Activated B cell treated with CpG ODN at 0.5 μM for 24 hours (primary cell): ENCODE data around the gene HLCS. TPM values are rescaled to one million over a fixed set of nuclear protein-coding genes. Genes with fewer than 3 reads are reported as not detected.

Experiments used
- ATAC-seq: fragments of 200-7000 bp; cut with Tn5 transposase; one replicate; pipeline ENCODE4 v1.10.0; 2021; ENCODE audit warnings: low read depth, mild to moderate bottlenecking, moderate library complexity
- CTCF ChIA-PET: fragments of 350-600 bp; sonication (Branson Sonifier 250); formaldehyde crosslinking; loops from one replicate; lab custom pipeline; 2021; ENCODE audit warnings: antibody characterized with exemption; lab: Charles Lee
- POLR2A ChIA-PET: fragments of 350-600 bp; sonication (Branson Sonifier 250); formaldehyde crosslinking; loops from one replicate; lab custom pipeline; 2021; ENCODE audit warnings: antibody characterized with exemption; lab: Charles Lee
- DNase-seq: peaks from one replicate; pipeline ENCODE4 v3.0.0; 2022
- H3K27ac Mint-ChIP-seq: one replicate; pipeline ENCODE4 v1.8.0; 2020; ENCODE audit warnings: mixed read lengths
- H3K27me3 Mint-ChIP-seq: one replicate; pipeline ENCODE4 v1.8.0; 2021; ENCODE audit warnings: mixed read lengths
- H3K36me3 Mint-ChIP-seq: one replicate; pipeline ENCODE4 v1.8.0; 2021; ENCODE audit warnings: low read depth, mixed read lengths
- H3K4me1 Mint-ChIP-seq: one replicate; pipeline ENCODE4 v1.8.0; 2021; ENCODE audit warnings: mixed read lengths
- H3K4me3 Mint-ChIP-seq: one replicate; pipeline ENCODE4 v1.8.0; 2020; ENCODE audit warnings: mild to moderate bottlenecking, mixed read lengths
- H3K9me3 Mint-ChIP-seq: one replicate; pipeline ENCODE4 v1.8.0; 2020; ENCODE audit warnings: mixed read lengths
- intact Hi-C: fragments of 100-400 bp; cut with micrococcal nuclease; formaldehyde crosslinking; loops from one replicate; pipeline ENCODE4 v1.15.1; 2024
- total RNA-seq: library from RNA; stranded (reverse); gene quantifications from 2 replicates; pipeline ENCODE4 v1.2.3, GENCODE V29; 2022
- TF ChIP-seq, protein P1 (sequence below): fragments of 200-600 bp; IDR thresholded peaks from one replicate; pipeline ENCODE4 v1.8.0; 2022; ENCODE audit warnings: antibody characterized with exemption, mild to moderate bottlenecking

HLCS gene
- total RNA-seq, 1 donor from 2014 or later, result 10.6 TPM

DNA sequence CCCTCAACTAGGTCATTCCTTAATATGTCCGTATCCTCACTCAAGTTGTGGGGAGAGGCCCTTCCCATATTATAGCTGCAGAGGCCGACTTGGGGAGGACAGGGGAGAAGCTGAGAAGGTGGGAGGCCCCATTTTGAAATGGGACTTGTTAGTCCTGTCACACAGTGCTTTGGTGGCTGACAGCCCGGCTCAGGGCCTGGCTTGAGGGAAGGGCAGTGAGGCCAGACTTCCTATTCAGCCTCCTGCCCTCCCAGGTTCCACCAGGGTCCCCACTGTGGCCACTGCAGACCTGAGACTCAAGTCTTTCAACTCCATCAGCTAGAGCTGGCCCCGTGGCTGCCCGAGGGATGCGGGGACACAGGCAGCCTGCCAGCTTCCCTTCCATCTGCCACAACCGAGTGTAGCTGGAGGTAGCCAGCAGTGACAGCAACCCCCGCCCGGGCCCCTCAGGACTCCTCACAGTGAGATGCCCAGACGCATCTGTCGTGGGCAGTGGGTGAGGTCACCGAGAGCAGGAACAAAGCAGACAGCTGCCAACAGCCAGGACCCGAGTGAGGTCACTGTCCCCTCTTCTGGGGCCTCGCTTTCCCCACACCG is 230.6 kb downstream of the HLCS start:
- intact Hi-C loops, result no loop called here
- no peak overlapping the region for H3K4me3 Mint-ChIP-seq
- POLR2A ChIA-PET, result no interaction called here
- no peaks in the 10 kb centered on the region for H3K9me3 Mint-ChIP-seq
- CTCF ChIA-PET, result no interaction called here
- ATAC-seq (no peak), DNase-seq (no peak)
- H3K27ac Mint-ChIP-seq, result no peak overlapping the region
- TF ChIP-seq, protein P1, sequence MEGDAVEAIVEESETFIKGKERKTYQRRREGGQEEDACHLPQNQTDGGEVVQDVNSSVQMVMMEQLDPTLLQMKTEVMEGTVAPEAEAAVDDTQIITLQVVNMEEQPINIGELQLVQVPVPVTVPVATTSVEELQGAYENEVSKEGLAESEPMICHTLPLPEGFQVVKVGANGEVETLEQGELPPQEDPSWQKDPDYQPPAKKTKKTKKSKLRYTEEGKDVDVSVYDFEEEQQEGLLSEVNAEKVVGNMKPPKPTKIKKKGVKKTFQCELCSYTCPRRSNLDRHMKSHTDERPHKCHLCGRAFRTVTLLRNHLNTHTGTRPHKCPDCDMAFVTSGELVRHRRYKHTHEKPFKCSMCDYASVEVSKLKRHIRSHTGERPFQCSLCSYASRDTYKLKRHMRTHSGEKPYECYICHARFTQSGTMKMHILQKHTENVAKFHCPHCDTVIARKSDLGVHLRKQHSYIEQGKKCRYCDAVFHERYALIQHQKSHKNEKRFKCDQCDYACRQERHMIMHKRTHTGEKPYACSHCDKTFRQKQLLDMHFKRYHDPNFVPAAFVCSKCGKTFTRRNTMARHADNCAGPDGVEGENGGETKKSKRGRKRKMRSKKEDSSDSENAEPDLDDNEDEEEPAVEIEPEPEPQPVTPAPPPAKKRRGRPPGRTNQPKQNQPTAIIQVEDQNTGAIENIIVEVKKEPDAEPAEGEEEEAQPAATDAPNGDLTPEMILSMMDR, result no peak
- H3K4me1 Mint-ChIP-seq, result no peaks in the 10 kb centered on the region
- H3K27me3 Mint-ChIP-seq, result peaks cover 14% of the 10 kb centered on the region
- H3K36me3 Mint-ChIP-seq, result no peaks in the 10 kb centered on the region

DNA sequence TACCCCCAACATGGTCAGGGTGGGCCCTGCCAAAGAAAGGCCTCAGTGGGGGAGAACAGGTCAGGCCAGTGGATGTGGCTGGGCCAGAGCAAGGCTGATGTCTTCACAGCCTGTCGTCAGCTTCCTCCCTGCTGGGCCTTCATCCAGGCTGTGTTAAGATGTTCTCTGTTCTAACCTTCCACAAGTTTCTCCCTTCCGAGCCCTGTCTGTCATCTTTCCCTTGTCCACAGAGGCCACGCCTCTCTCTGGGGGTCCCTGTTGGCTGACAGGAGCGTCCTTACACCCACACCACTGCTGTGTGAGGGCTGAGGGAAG is 231.3 kb downstream of the HLCS start:
- intact Hi-C loops, result no loop called here
- no peaks in the 10 kb centered on the region for H3K36me3 Mint-ChIP-seq
- H3K4me1 Mint-ChIP-seq, result no peaks in the 10 kb centered on the region
- H3K4me3 Mint-ChIP-seq, result no peak overlapping the region
- POLR2A ChIA-PET, result no interaction called here
- no peaks in the 10 kb centered on the region for H3K9me3 Mint-ChIP-seq
- CTCF ChIA-PET, result no interaction called here
- ATAC-seq (no peak), DNase-seq (no peak)
- peaks cover 15% of the 10 kb centered on the region for H3K27me3 Mint-ChIP-seq
- H3K27ac Mint-ChIP-seq, result no peak overlapping the region
- TF ChIP-seq, protein P1, result no peak

GRCh38 chr21:36734367-36735200 is 231.9 kb downstream of the HLCS start:
- POLR2A ChIA-PET, result no interaction called here
- no peaks in the 10 kb centered on the region for H3K9me3 Mint-ChIP-seq

DNA sequence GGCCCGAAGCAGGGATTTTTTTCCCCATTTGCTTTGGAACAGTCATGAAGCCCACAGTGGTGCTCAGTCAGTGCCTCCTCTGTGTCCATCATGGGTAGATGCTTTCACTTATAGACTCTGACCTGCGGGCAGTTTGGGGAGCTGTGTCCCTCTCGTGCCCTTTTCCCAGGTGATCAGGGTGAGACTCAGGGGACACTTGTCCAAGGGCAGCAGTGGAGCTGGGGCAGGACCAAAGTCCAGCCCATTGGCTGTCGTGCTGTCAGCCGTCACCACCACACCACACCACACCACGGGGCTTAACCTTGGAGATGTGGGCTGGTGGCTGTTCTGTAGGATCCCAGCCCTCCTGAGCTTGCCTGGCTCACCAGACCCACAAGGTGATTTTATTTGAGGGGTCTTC is 232.6 kb downstream of the HLCS start:
- ChIA-PET POLR2A (no interaction called here), CTCF (no interaction called here)
- Mint-ChIP-seq H3K9me3 (no peaks in the 10 kb centered on the region), H3K4me1 (no peaks in the 10 kb centered on the region), H3K27me3 (peaks cover 14% of the 10 kb centered on the region), H3K27ac (no peak overlapping the region), H3K36me3 (no peaks in the 10 kb centered on the region), H3K4me3 (no peak overlapping the region)
- DNase-seq (no peak), ATAC-seq (no peak)
- intact Hi-C loops, result no loop called here
- TF ChIP-seq, protein P1, result no peak

More at GRCh38 chr21:36734367-36735200, 231.9 kb downstream of the HLCS start:
- TF ChIP-seq, protein P1, result no peak
- Mint-ChIP-seq H3K4me3 (no peak overlapping the region), H3K27me3 (peaks cover 15% of the 10 kb centered on the region), H3K4me1 (no peaks in the 10 kb centered on the region), H3K36me3 (no peaks in the 10 kb centered on the region), H3K27ac (no peak overlapping the region)
- no peak for ATAC-seq
- no peak for DNase-seq
- intact Hi-C loops, result no loop called here
- CTCF ChIA-PET, result no interaction called here

- peaks cover 11% of the 10 kb centered on the region for H3K27me3 Mint-ChIP-seq
- TF ChIP-seq, protein P1, result no peak
- H3K9me3 Mint-ChIP-seq, result no peaks in the 10 kb centered on the region
- no peaks in the 10 kb centered on the region for H3K36me3 Mint-ChIP-seq
- intact Hi-C loops, result no loop called here
- no peaks in the 10 kb centered on the region for H3K4me1 Mint-ChIP-seq
- ChIA-PET CTCF (no interaction called here), POLR2A (no interaction called here)
- DNase-seq (no peak), ATAC-seq (no peak)
- no peak overlapping the region for H3K4me3 Mint-ChIP-seq
- H3K27ac Mint-ChIP-seq, result no peak overlapping the region
Observed at GRCh38 chr21:36732761-36733160, 233.7 kb downstream of the HLCS start.
